ENCODE data around the gene PDE4D.

- TF ChIP-seq POLR2A (IDR thresholded peaks at IDR 0.05) (no peak), CTCF (IDR thresholded peaks at IDR 0.05) (no peak)
Measured at GRCh38 chr5:58963361-58963760, 930.2 kb downstream of the PDE4D start.
